Psoas muscle (tissue), 8 donors: Measurements from ENCODE around the gene LGI1. TPM values are rescaled to one million over a fixed set of nuclear protein-coding genes. Genes with fewer than 3 reads are reported as not detected.

ENCODE experiments used
- ATAC-seq, 4 donors: fragments of 200-7000 bp; cut with Tn5 transposase; one replicate each; pipeline ENCODE4 v1.9.1; 2020; ENCODE audit warnings: moderate library complexity in 3 of 4, mild to moderate bottlenecking in 2 of 4
- DNase-seq, 2 donors: peaks; one replicate each; pipeline ENCODE4 v3.0.0-alpha.2; 2020
- H3K27ac ChIP-seq: fragments of 200-600 bp; one replicate; pipeline ENCODE4 v1.8.0; 2022
- H3K27me3 ChIP-seq, 3 donors: fragments of 200-600 bp in 1 of 3; one replicate each; pipeline versions ENCODE4 v1.6.1 to v1.8.0; 2013 to 2022; ENCODE audit warnings: low read length in 2 of 3, mild to moderate bottlenecking in 2 of 3, moderate library complexity in 1 of 3; ENCODE audit not compliant: insufficient read depth in 3 of 3
- H3K36me3 ChIP-seq, 2 donors: fragments of 200-600 bp in 1 of 2; one replicate each; pipeline versions ENCODE4 v1.6.1 to v1.8.0; 2013 to 2022; ENCODE audit warnings: low read depth in 1 of 2, mild to moderate bottlenecking in 1 of 2, moderate library complexity in 1 of 2; ENCODE audit not compliant: insufficient read depth in 1 of 2
- H3K4me1 ChIP-seq: fragments of 200-600 bp; one replicate; pipeline ENCODE4 v1.8.0; 2022
- H3K4me3 ChIP-seq: fragments of 200-600 bp; one replicate; pipeline ENCODE4 v1.8.0; 2022; ENCODE audit warnings: mild to moderate bottlenecking
- H3K9me3 ChIP-seq: fragments of 200-600 bp; one replicate; pipeline ENCODE4 v1.8.0; 2022
- CTCF ChIP-seq: fragments of 200-600 bp; IDR thresholded peaks from one replicate; pipeline ENCODE4 v1.8.0; 2022; ENCODE audit warnings: antibody characterized with exemption
- WGBS, 3 donors: extraction: QIAGEN DNeasy Blood & Tissue Kit; methylation state at CpG; one replicate each; pipeline versions ENCODE4 v1.1.6 to v1.1.7; 2013; 5-methylcytosine and 5-hydroxymethylcytosine counted together
- intact Hi-C, 2 donors: fragments of 100-400 bp; cut with DNase I; formaldehyde crosslinking; loops; one replicate each; pipeline versions ENCODE4 v1.11.0 to v1.14.2; 2022
- polyA plus RNA-seq, 3 donors: library from polyadenylated mRNA; stranded (reverse); fragments of 200-250 nt; gene quantifications; one replicate each; pipeline ENCODE4 v1.2.3, GENCODE V29; 2013
- total RNA-seq, 4 donors: library from RNA; stranded (reverse); fragmentation: NEBNext Ultra II Directional in 2 of 4; extraction: Animal tissue kit (Norgen Biotek cat#: 25700) in 2 of 4; gene quantifications; one replicate each; pipeline versions ENCODE4 v1.2.1 to v1.2.4, GENCODE V29; 2021 to 2023
- donor health status: healthy with polysubstance abuse.
- donor health status: DM: no; HTN: no; CAD: no; lungs with moderate emphysema.
- donor health status: Bipolar disorder and iron deficiency.
- donor health status: healthy.
- donor health status: DM: yes; HTN: yes; CAD: no.
- donor health status: DM: no; HTN: no; CAD: no.
- donor health status: DM: no; HTN: no; CAD: no.
- donor health status: DM: yes; HTN: yes; CAD: no.

LGI1 gene
- total and polyA plus RNA-seq, 7 donors = 0.20 to 7.3 (median 1.4) TPM

GRCh38 chr10:93767724-93768399, 10.1 kb downstream of the LGI1 start:
- WGBS, 3 donors = 68 to 72% (median 68%) methylated on average over 5 of the region's 5 CpGs
- no peak overlapping the region for H3K4me3 ChIP-seq
- H3K9me3 ChIP-seq = no peaks in the 10 kb centered on the region
- H3K4me1 ChIP-seq = no peaks in the 10 kb centered on the region
- ATAC-seq (no peak), DNase-seq (no peak)
- TF ChIP-seq CTCF = no peak
- no peaks in the 10 kb centered on the region for H3K27me3 ChIP-seq
- no peak overlapping the region for H3K27ac ChIP-seq
- no peaks in the 10 kb centered on the region for H3K36me3 ChIP-seq
- intact Hi-C loops = no loop called here

- intact Hi-C loops = no loop called here
Observed at GRCh38 chr10:93768892-93769291, 11.2 kb downstream of the LGI1 start.

GRCh38 chr10:93771354-93771753, 13.6 kb downstream of the LGI1 start:
- H3K27ac ChIP-seq = no peak overlapping the region
- peaks cover 0 to 2% (median 0%) of the 10 kb centered on the region in 3 donors for H3K27me3 ChIP-seq
- H3K4me1 ChIP-seq = no peaks in the 10 kb centered on the region
- WGBS, 3 donors = 82 to 83% (median 82%) methylated on average over 7 of the region's 7 CpGs
- ATAC-seq (no peak), DNase-seq (no peak)
- intact Hi-C loops = no loop called here
- TF ChIP-seq CTCF = no peak
- no peaks in the 10 kb centered on the region for H3K9me3 ChIP-seq
- no peaks in the 10 kb centered on the region for H3K36me3 ChIP-seq
- no peak overlapping the region for H3K4me3 ChIP-seq

More at GRCh38 chr10:93768892-93769291, 11.2 kb downstream of the LGI1 start:
- DNase-seq = no peak
- no peaks in the 10 kb centered on the region for H3K36me3 ChIP-seq
- no peaks in the 10 kb centered on the region for H3K4me1 ChIP-seq
- H3K27me3 ChIP-seq = no peaks in the 10 kb centered on the region
- TF ChIP-seq CTCF = no peak
- H3K27ac ChIP-seq = no peak overlapping the region
- no peak overlapping the region for H3K4me3 ChIP-seq
- no peak for ATAC-seq
- no peaks in the 10 kb centered on the region for H3K9me3 ChIP-seq

- TF ChIP-seq CTCF = no peak
- no peaks in the 10 kb centered on the region for H3K4me1 ChIP-seq
- H3K36me3 ChIP-seq = no peaks in the 10 kb centered on the region
- no peak overlapping the region for H3K4me3 ChIP-seq
- 63 to 70% (median 66%) methylated on average over 5 of the region's 5 CpGs for WGBS, 3 donors
- H3K27ac ChIP-seq = no peak overlapping the region
- DNase-seq (no peak), ATAC-seq (no peak)
- H3K27me3 ChIP-seq = peaks cover 0 to 2% (median 0%) of the 10 kb centered on the region in 3 donors
- intact Hi-C loops = no loop called here
- H3K9me3 ChIP-seq = no peaks in the 10 kb centered on the region
Observed at GRCh38 chr10:93773120-93773519, 15.4 kb downstream of the LGI1 start.

- TF ChIP-seq CTCF = no peak
- Histone ChIP-seq H3K9me3 (no peaks in the 10 kb centered on the region), H3K4me1 (no peaks in the 10 kb centered on the region), H3K27me3 (peaks cover 0 to 2% (median 0%) of the 10 kb centered on the region in 3 donors), H3K4me3 (no peak overlapping the region), H3K36me3 (no peaks in the 10 kb centered on the region), H3K27ac (no peak overlapping the region)
- intact Hi-C loops = no loop called here
- DNase-seq (no peak), ATAC-seq (peak in 3 of 4 donors; percentile 30 to 52 (median 42))
- WGBS, 3 donors = 47 to 58% (median 51%) methylated on average over 4 of the region's 4 CpGs
Observed at GRCh38 chr10:93773705-93774104, 16.0 kb downstream of the LGI1 start.
